NCI-H1694 (cell line): Measurements from ENCODE around the gene TENT4A.
A peak's percentile ranks its signal among the peaks of the same experiment; 100 is the strongest.

Experiments
- DNase-seq: peaks from one replicate; lab custom pipeline; 2025; lab: John Stamatoyannopoulos, UW

The TENT4A gene

GRCh38 chr5:6752782-6753181 lies 39.5 kb downstream of the TENT4A start:
- DNase-seq = no peak

GRCh38 chr5:6753851-6754250 lies 40.6 kb downstream of the TENT4A start:
- no peak for DNase-seq

- DNase-seq = no peak
These were observed 41.5 kb downstream of the TENT4A start for GRCh38 chr5:6754766-6755165.

GRCh38 chr5:6755519-6755918 lies 42.3 kb downstream of the TENT4A start:
- DNase-seq = no peak

GRCh38 chr5:6755941-6756340 lies 42.7 kb downstream of the TENT4A start:
- DNase-seq = no peak

- DNase-seq = no peak
These were observed 44.3 kb downstream of the TENT4A start for GRCh38 chr5:6757414-6757969.

- no peak for DNase-seq
These were observed 45.0 kb downstream of the TENT4A start for GRCh38 chr5:6758236-6758635.

GRCh38 chr5:6758706-6759105 lies 45.5 kb downstream of the TENT4A start:
- no peak for DNase-seq

- no peak for DNase-seq
These were observed 46.2 kb downstream of the TENT4A start for GRCh38 chr5:6759401-6759800.

- no peak for DNase-seq
These were observed 46.8 kb downstream of the TENT4A start for GRCh38 chr5:6759983-6760382.

GRCh38 chr5:6760686-6761085 lies 47.5 kb downstream of the TENT4A start:
- DNase-seq = no peak

GRCh38 chr5:6761333-6761732 lies 48.1 kb downstream of the TENT4A start:
- no peak for DNase-seq

GRCh38 chr5:6762116-6762515 lies 48.9 kb downstream of the TENT4A start:
- DNase-seq = no peak

- no peak for DNase-seq
These were observed 49.5 kb downstream of the TENT4A start for GRCh38 chr5:6762697-6763096.

- DNase-seq = no peak
These were observed 50.0 kb downstream of the TENT4A start for GRCh38 chr5:6763191-6763590.

GRCh38 chr5:6765612-6766525 lies 52.6 kb downstream of the TENT4A start:
- peak; percentile 92 for DNase-seq

GRCh38 chr5:6766604-6767093 lies 53.4 kb downstream of the TENT4A start:
- DNase-seq = no peak

- no peak for DNase-seq
These were observed 54.3 kb downstream of the TENT4A start for GRCh38 chr5:6767481-6768063.

GRCh38 chr5:6768590-6769230 lies 55.5 kb downstream of the TENT4A start:
- no peak for DNase-seq

- no peak for DNase-seq
These were observed 57.8 kb downstream of the TENT4A start for GRCh38 chr5:6770826-6771607.

- DNase-seq = no peak
These were observed 59.7 kb downstream of the TENT4A start for GRCh38 chr5:6772886-6773285.
